DMS79 treated with DMSO at 0.1 percent for 48 hours (cell line): Measurements from ENCODE around the gene EXOC6B.

ENCODE experiments used
- DNase-seq: peaks from one replicate; lab custom pipeline; 2025; lab: John Stamatoyannopoulos, UW

EXOC6B gene

DNA sequence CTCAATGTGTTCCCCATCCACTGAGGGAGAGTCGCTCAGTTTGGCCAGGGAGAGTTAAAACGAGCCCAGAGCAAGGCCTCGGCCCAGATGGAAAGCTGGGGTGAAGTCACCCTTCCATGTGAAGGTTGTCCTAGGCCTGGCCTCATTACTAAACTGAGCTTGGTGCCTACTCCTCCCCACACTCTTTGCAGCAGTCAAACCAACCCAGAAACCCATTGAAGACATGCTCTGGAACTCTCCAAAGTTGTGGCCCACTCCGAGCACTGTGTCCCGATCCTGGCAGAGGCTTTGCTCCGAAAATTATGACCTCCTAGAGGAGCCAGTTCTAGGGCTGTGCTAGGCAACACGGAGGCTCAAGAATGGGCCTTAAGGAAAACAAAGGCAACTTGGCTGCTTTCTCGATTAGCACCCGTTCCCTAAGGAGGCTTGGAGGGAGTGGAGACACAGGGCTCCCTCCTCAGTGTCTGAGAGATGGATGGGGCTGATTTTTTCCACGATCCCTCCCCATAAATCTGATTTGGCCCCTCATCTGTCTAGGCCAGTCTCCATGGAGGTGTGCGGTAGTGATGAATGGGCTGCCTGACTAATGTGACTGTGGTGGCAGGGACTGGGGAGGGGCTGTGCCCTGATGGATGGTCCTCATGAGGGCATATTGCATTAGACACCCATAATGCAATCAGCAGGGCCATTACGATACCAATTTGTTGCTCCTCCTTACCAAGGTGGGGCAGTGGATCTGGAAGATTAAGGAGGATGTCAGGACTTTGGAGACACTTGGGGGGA, 666.4 kb downstream of the EXOC6B start:
- DNase-seq = no peak

- DNase-seq = no peak
These were observed 667.7 kb downstream of the EXOC6B start for GRCh38 chr2:72157871-72158771.

- no peak for DNase-seq
These were observed 669.0 kb downstream of the EXOC6B start for GRCh38 chr2:72156872-72157271.

- no peak for DNase-seq
These were observed 670.1 kb downstream of the EXOC6B start for GRCh38 chr2:72155737-72156136.

- DNase-seq = no peak
These were observed 670.7 kb downstream of the EXOC6B start for GRCh38 chr2:72155151-72155550.

DNA sequence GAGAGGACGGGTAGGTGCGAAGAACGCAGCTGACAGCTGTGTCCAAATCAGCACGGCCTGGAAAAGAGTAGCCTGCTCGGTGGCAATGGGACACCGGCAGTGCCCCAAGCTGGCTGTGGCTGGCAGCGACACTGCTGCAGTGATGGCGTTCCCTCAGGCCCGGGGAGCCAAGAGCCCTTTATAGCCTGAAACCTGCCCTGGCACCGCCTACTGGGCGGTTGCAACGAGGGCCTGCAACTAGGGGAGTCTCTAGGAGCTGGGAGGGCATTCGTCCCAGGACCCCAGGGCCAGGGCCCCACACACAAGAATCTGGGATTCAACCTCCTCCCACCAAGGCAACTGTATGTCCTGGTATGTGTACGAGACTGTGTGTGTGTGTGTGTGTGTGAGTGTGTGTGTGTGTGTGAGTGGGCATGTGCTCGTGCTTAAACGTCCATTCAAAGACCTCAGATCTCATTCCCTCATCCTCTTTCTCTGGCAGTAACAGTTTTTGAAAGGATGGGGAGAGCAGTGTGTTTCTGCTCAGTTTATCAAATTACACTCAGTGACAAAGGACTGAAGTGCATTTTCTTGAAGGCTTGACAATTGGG, 671.4 kb downstream of the EXOC6B start:
- no peak for DNase-seq

DNA sequence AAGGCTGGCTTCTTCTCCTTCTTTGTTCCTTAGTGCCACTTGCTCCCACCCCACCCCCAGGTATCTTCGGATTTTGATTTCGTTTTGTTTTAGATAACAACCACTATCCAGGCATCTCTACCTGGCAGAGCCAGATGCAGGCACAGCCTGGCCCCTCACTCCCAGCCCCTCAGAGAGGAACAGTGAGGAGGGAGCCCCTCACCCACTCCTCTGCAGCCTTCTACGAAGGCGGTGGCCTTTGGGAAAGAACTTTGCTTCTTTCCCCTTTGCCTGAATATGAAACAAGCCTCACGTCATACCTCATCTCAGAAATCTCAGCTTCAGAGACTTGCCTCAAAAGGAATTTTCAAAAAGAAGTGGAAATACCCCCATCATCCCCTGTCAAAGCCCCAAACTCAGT, 671.9 kb downstream of the EXOC6B start:
- no peak for DNase-seq

GRCh38 chr2:72153026-72153791, 672.6 kb downstream of the EXOC6B start:
- DNase-seq = no peak

GRCh38 chr2:72150861-72151356, 674.9 kb downstream of the EXOC6B start:
- DNase-seq = peak; percentile 22

DNA sequence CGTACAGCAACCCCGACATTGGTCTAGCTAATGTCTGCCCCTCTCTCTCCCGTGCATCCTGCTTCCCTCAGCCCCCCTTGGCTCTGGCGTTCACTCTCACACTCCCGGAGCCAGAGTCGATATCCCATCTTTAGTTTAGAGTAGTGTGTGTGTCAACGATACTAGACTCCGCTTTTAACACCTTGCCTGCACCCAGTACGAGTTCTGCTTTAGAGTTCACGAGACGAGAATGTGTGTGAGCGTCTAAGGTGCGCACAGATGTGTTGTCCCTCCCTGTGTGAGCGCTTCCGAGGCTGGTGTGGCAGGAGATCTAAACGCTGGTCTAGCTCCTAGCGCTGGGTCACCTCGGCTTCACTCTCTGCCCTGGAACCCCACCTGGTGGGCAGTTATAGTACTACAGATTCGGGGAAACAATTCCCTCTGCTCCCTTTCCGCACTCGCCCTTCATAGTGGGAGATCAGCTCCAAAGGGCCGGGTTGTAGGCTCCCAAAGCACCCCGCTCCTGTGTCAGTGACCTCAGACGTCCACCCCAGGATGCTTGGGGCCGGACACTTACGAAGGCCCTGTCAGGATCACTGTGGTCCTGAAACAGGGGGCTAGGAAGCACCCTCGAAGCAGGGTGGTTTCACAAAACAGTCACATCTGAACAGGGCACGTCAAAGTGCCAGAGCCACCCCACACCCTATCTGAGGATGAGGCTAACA, 675.5 kb downstream of the EXOC6B start:
- peak; percentile 92 for DNase-seq

GRCh38 chr2:72149556-72150156, 676.2 kb downstream of the EXOC6B start:
- DNase-seq = peak; percentile 59

DNA sequence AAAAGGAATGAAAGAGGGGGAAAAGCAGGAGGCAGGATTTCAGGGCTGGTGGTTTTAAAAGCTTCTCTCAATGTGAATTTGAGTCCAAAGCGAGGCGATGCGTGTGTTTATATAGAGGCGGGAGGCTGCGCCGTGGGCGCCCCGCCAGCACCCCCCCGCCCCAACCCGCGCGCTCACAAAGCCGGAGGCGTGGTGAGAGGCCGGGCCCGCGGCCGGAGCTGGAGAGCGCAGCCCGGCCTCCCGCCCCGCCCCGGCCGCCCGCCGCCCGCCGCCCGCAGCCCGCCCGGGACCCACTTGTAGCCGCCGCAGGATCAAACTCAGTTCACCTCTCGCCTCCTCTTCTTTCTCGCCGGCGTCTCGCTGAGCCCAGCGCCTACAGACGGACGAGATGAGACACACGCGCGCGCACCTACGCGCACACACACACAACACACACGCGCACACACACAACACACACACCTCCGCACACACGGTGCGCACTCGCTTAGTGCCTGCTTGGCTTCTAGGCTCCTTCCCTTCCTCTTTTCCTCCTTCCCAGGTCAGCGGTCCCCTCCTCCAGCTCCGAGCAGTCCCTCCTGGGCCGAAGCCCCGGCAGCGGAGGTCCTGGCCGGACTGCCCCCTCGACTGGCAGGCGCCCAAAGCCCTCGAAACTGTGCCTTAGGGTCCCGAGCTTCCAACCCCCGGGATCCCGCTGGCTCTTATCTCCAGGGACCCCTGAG, 676.8 kb downstream of the EXOC6B start:
- DNase-seq = peak; percentile 37

DNA sequence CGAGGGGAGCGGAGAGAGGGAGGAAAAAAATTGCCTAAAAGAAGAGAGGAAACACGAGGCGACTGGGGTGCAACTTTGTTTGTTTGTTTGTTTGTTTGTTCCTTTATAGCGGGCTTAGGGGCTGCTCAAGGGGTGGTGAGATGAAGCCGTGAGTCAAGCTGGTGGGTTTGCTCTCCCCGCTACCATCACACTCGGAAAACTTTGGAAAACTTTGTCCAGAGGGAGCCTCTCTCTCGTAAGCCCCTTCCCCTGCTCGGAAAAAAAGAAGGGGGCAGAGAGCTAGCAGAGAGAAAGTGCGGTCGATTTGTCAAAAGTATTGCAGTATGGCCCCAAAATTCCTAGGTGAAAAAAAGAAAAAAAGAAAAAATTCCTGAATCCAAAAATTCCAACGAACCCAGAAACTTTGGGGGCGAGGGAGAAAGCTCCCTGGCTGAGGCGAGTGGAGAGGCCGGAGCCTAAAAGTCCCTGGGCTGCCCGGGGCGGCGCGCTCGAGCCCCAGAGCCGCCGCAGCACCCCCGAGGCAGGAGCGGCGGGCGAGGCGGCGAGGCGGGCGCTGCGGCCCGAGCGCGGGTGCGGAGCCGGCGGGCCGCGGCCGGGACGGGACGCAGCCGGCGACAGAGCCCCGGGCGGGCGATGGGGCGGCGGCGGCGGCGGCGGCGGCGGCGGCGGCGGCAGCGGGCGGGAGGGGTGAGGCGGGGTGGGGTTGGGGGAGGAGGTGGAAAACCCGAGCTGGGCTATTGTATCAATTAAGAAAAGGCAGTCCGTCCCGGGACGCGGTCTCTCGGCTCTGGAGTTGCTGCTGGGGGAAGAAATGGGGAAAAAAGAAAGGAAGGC, 677.6 kb downstream of the EXOC6B start:
- DNase-seq = no peak

GRCh38 chr2:72147303-72147971, 678.4 kb downstream of the EXOC6B start, which contains the start of gene CYP26B1:
Gene CYP26B1 (minus strand): TSS chr2:72147862. CDS start chr2:72147834, 28 bp downstream.
- DNase-seq = peak; percentile 35

DNA sequence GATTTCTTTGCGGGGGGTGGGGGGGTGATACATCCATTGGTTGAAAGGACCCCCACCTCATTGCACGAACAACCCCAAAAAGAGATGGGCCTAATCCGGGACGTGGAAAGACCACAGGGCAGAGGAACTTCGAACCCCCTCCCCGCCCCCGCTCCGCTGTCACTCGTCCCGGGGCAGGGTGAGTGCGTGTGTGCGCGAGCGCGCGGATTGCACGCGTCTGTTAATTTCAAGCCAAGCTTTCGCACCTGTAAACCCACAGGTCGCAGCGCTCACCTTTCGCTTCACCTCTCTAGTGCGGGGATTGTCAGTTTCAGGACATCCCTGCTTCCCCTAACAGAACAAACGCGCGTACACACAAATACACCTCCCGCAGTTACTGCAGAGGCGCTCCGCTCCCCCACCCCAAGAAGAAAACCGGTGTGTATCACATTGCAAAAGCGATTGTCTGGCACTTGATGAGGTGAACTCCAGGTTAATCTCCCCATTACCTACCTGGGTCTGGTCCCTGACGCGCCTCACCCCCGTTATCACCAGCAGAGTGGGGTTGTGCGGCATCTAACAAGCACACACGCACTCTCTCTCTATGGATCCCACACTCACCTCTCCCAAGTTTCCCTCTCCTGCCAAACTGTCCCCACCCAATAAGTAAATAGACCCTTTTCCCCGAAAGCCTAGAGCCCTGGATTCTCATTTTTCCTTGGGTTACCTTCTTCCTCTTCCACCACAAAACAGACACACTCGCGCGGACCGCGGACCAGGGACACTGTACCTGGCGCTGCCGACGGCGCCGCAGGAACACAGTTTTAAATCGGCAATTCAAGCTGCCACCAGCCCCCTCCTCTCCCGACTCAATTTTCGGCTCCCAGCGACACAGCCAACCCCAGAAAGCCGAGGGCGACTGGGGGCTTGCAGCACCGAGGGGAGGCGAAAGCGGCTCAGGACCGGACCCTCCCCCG, 679.2 kb downstream of the EXOC6B start:
- peak; percentile 38 for DNase-seq

DNA sequence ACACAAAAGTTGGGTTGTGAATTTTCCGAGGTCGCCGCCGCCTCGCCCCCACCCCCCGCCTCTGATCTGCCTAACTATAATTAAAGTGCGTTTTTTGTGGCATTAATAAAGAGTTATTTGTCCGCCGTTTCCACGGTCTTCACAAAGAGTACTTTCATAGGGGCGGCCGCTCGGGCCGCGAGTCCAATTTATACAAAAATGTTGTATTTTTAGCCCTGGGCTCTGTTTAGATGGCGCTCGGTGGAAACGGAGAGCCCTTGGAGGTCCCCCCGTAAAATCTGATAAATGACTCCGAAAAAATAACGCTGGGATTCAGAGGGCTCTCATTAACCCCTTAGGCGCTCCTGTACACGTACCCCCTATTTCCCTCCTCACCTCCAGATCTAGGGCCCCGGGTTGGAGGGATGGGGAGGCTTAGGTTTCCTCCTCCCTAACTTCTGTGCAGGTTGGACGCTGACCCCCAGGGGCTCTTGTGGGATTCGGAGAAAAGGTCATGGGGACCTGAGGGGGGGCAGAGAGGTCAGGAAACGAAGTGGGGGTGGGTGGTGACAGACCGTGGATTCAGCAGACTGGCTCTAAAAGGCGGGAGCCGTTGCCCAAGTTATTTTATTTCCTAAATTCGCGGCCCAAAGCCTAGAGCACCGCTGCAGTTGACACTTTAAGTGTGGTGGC, 680.0 kb downstream of the EXOC6B start:
- DNase-seq = no peak

- DNase-seq = peak; percentile 66
These were observed 680.6 kb downstream of the EXOC6B start for GRCh38 chr2:72145289-72145657.
